HG02610 (cell line): ENCODE data around the gene LSAMP.
"Not testable (repeated sequence)": the region's sequence is repeated elsewhere in the genome, so short reads cannot be mapped to it uniquely, and the experiment has no call there.

ENCODE experiments used
- ATAC-seq: cut with Tn5 transposase; IDR thresholded peaks from one replicate; pipeline ENCODE4 v1.9.1; 2021; ENCODE audit warnings: mild to moderate bottlenecking, moderate library complexity; ENCODE audit not compliant: unreplicated experiment

LSAMP gene

GRCh38 chr3:116246406-116246980, 198.8 kb downstream of the LSAMP start:
- ATAC-seq = no peak

- ATAC-seq = no peak
Observed at GRCh38 chr3:116242825-116243224, 202.5 kb downstream of the LSAMP start.

GRCh38 chr3:116241677-116242076, 203.6 kb downstream of the LSAMP start:
- no peak for ATAC-seq

GRCh38 chr3:116240261-116240660, 205.0 kb downstream of the LSAMP start:
- ATAC-seq = no peak

GRCh38 chr3:116238846-116239565, 206.3 kb downstream of the LSAMP start:
- ATAC-seq = no peak

GRCh38 chr3:116233711-116234357, 211.5 kb downstream of the LSAMP start:
- ATAC-seq = no peak

GRCh38 chr3:116230431-116231020, 214.8 kb downstream of the LSAMP start:
- no peak for ATAC-seq

- no peak for ATAC-seq
Observed at GRCh38 chr3:116226266-116226665, 219.0 kb downstream of the LSAMP start.

GRCh38 chr3:116216761-116217160, 228.5 kb downstream of the LSAMP start:
- ATAC-seq = no peak

GRCh38 chr3:116211901-116212300, 233.4 kb downstream of the LSAMP start:
- no peak for ATAC-seq

- not testable (repeated sequence) for ATAC-seq
Observed at GRCh38 chr3:116208830-116209229, 236.5 kb downstream of the LSAMP start.

- ATAC-seq = no peak
Observed at GRCh38 chr3:116200956-116201690, 244.2 kb downstream of the LSAMP start.

- no peak for ATAC-seq
Observed at GRCh38 chr3:116199063-116199462, 246.2 kb downstream of the LSAMP start.

GRCh38 chr3:116198087-116198486, 247.2 kb downstream of the LSAMP start:
- ATAC-seq = no peak

- no peak for ATAC-seq
Observed at GRCh38 chr3:116192464-116192863, 252.8 kb downstream of the LSAMP start.

- ATAC-seq = no peak
Observed at GRCh38 chr3:116191409-116191808, 253.9 kb downstream of the LSAMP start.

GRCh38 chr3:116190095-116190494, 255.2 kb downstream of the LSAMP start:
- no peak for ATAC-seq

GRCh38 chr3:116188231-116188785, 257.0 kb downstream of the LSAMP start:
- no peak for ATAC-seq

- ATAC-seq = no peak
Observed at GRCh38 chr3:116186049-116186448, 259.2 kb downstream of the LSAMP start.

GRCh38 chr3:116181159-116181558, 264.1 kb downstream of the LSAMP start:
- ATAC-seq = no peak

- no peak for ATAC-seq
Observed at GRCh38 chr3:116179091-116179490, 266.2 kb downstream of the LSAMP start.
